Esophagus muscularis mucosa (tissue), 4 donors: ENCODE data around the gene TMIGD1.

Source experiments
- CTCF ChIP-seq, 3 experiments: fragments of 200-600 bp in 2 of 3; fragments of 450-650 bp in 1 of 3; sonication (generic) in 2 of 3; IDR thresholded peaks; one replicate each; pipeline ENCODE4 v1.5.1; 2017 to 2019; ENCODE audit warnings: antibody characterized with exemption in 3 of 3, mild to moderate bottlenecking in 2 of 3, moderate library complexity in 1 of 3
- EP300 ChIP-seq: sonication (generic); formaldehyde crosslinking; IDR thresholded peaks from one replicate; pipeline ENCODE4 v1.6.1; 2017; ENCODE audit warnings: antibody characterized with exemption
- POLR2AphosphoS5 ChIP-seq, 2 donors: sonication (generic); formaldehyde crosslinking; IDR thresholded peaks; one replicate each; pipeline ENCODE4 v1.6.1; 2017; ENCODE audit warnings: antibody characterized with exemption in 2 of 2

- TF ChIP-seq EP300 (no peak), CTCF (IDR thresholded peaks at IDR 0.05) (no peak), POLR2AphosphoS5 (IDR thresholded peaks at IDR 0.05) (no peak)
Measured at GRCh38 chr17:30321314-30321713, 12.5 kb downstream of the TMIGD1 start.
